NB4 (cell line): Measurements from ENCODE around the gene FRYL.

Experiments
- CTCF ChIP-seq: IDR thresholded peaks from one replicate; pipeline ENCODE4 v1.5.1; 2012; ENCODE audit warnings: low read depth, low read length
- MYC ChIP-seq: IDR thresholded peaks from 2 replicates; pipeline ENCODE4 v1.6.1; 2011; ENCODE audit warnings: low read depth, low read length
- POLR2A ChIP-seq: IDR thresholded peaks from 2 replicates; pipeline ENCODE4 v1.6.1; 2011; ENCODE audit warnings: mild to moderate bottlenecking; ENCODE audit not compliant: insufficient read length; ENCODE audit errors: extremely low read depth

- TF ChIP-seq CTCF, result no peak
- no peak for TF ChIP-seq POLR2A
- no peak for TF ChIP-seq MYC
These were observed 325.5 kb downstream of the FRYL start for GRCh38 chr4:48454591-48454990.
